HEK293 (cell line): ENCODE data around the gene INTS13.
A peak's percentile ranks its signal among the peaks of the same experiment; 100 is the strongest.

Experiments
- CTCF ChIA-PET: fragments of 350-600 bp; formaldehyde crosslinking; extraction: SDS; loops from one replicate; lab custom pipeline; 2021; ENCODE audit warnings: antibody characterized with exemption; lab: Yijun Ruan, JAX
- POLR2A ChIA-PET: fragments of 300-600 bp; formaldehyde crosslinking; extraction: SDS; loops from one replicate; lab custom pipeline; 2020; ENCODE audit warnings: antibody characterized with exemption, inconsistent platforms; lab: Yijun Ruan, JAX
- H3K27ac ChIP-seq: fragments of 200-500 bp; sonication (Bioruptor generic); 2 replicates; pipeline ENCODE4 v1.5.1; 2014; ENCODE audit warnings: low read depth, low read length, control low read depth, inconsistent platforms; ENCODE audit errors: extremely low read depth
- H3K36me3 ChIP-seq, 2 experiments: fragments of 200-500 bp in 1 of 2; sonication (Bioruptor generic) in 1 of 2; 1 replicate in 1 of 2; 2 replicates in 1 of 2; pipeline ENCODE4 v1.5.1; 2014 to 2017; ENCODE audit warnings: inconsistent platforms in 2 of 2, low read length in 2 of 2; ENCODE audit not compliant: control insufficient read depth in 2 of 2, insufficient read depth in 1 of 2
- H3K4me1 ChIP-seq: fragments of 200-500 bp; sonication (Bioruptor generic); 2 replicates; pipeline ENCODE4 v1.5.1; 2014; ENCODE audit warnings: mild to moderate bottlenecking, low read length, inconsistent platforms; ENCODE audit not compliant: control insufficient read depth, insufficient read depth
- H3K4me3 ChIP-seq: 2 replicates; pipeline ENCODE4 v1.5.1; 2011; ENCODE audit warnings: low read depth, mild to moderate bottlenecking, control low read depth, low read length, moderate library complexity
- H3K9me3 ChIP-seq: fragments of 200-500 bp; sonication (Bioruptor generic); 2 replicates; pipeline ENCODE4 v1.5.1; 2014; ENCODE audit warnings: low read depth, low read length, inconsistent platforms; ENCODE audit not compliant: control insufficient read depth, insufficient read depth
- AEBP2 ChIP-seq: fragments of 450-650 bp; formaldehyde crosslinking; IDR thresholded peaks from 2 replicates; pipeline ENCODE4 v1.5.1; 2016; ENCODE audit warnings: missing biosample characterization, missing genetic modification characterization, borderline replicate concordance
- GFI1B ChIP-seq: fragments of 450-650 bp; formaldehyde crosslinking; IDR thresholded peaks from 2 replicates; pipeline ENCODE4 v1.5.1; 2016; ENCODE audit warnings: missing biosample characterization, missing genetic modification characterization
- KLF16 ChIP-seq: fragments of 450-650 bp; formaldehyde crosslinking; IDR thresholded peaks from 2 replicates; pipeline ENCODE4 v1.5.1; 2017; ENCODE audit warnings: missing biosample characterization, missing genetic modification characterization
- PRDM1 ChIP-seq: fragments of 450-650 bp; formaldehyde crosslinking; IDR thresholded peaks from 2 replicates; pipeline ENCODE4; 2016; ENCODE audit warnings: missing biosample characterization, missing genetic modification characterization
- REPIN1 ChIP-seq: fragments of 450-650 bp; formaldehyde crosslinking; IDR thresholded peaks from 2 replicates; pipeline ENCODE4 v1.5.1; 2017; ENCODE audit warnings: missing biosample characterization, missing genetic modification characterization, low read depth
- ZBTB7A ChIP-seq: fragments of 450-650 bp; formaldehyde crosslinking; IDR thresholded peaks from 2 replicates; pipeline ENCODE4 v1.5.1; 2016; ENCODE audit warnings: low read depth, missing biosample characterization, missing genetic modification characterization
- ZNF121 ChIP-seq: fragments of 450-650 bp; formaldehyde crosslinking; IDR thresholded peaks from 2 replicates; pipeline ENCODE4 v1.5.1; 2016; ENCODE audit warnings: missing biosample characterization, missing genetic modification characterization
- ZNF280D ChIP-seq: fragments of 450-650 bp; formaldehyde crosslinking; IDR thresholded peaks from 2 replicates; pipeline ENCODE4 v1.5.1; 2016; ENCODE audit warnings: missing biosample characterization, missing genetic modification characterization
- ZNF510 ChIP-seq: fragments of 450-650 bp; formaldehyde crosslinking; IDR thresholded peaks from 2 replicates; pipeline ENCODE4 v1.5.1; 2018; ENCODE audit warnings: mild to moderate bottlenecking, missing genetic modification characterization, missing biosample characterization; ENCODE audit not compliant: insufficient replicate concordance
- ZNF518A ChIP-seq: fragments of 450-650 bp; formaldehyde crosslinking; conservative IDR thresholded peaks from 2 replicates; pipeline ENCODE4 v1.5.1; 2016; ENCODE audit warnings: low read depth, missing biosample characterization, missing genetic modification characterization
- ZNF610 ChIP-seq: fragments of 450-650 bp; formaldehyde crosslinking; IDR thresholded peaks from 2 replicates; pipeline ENCODE4 v1.5.1; 2016; ENCODE audit warnings: missing biosample characterization, missing genetic modification characterization, borderline replicate concordance
- ZNF658 ChIP-seq: fragments of 450-650 bp; formaldehyde crosslinking; IDR thresholded peaks from 2 replicates; pipeline ENCODE4; 2016; ENCODE audit warnings: missing biosample characterization, missing genetic modification characterization
- ZNF670 ChIP-seq: fragments of 450-650 bp; formaldehyde crosslinking; IDR thresholded peaks from 2 replicates; pipeline ENCODE4 v1.5.1; 2016; ENCODE audit warnings: missing biosample characterization, missing genetic modification characterization, low read depth
- ZNF692 ChIP-seq: fragments of 450-650 bp; formaldehyde crosslinking; IDR thresholded peaks from 2 replicates; pipeline ENCODE4 v1.5.1; 2016; ENCODE audit warnings: missing biosample characterization, missing genetic modification characterization
- ZNF776 ChIP-seq: fragments of 450-650 bp; formaldehyde crosslinking; IDR thresholded peaks from 2 replicates; pipeline ENCODE4 v1.5.0; 2017; ENCODE audit warnings: missing biosample characterization, missing genetic modification characterization, borderline replicate concordance

INTS13 gene

GRCh38 chr12:26869908-26870459, 67.8 kb downstream of the INTS13 start (continued):
- no peak for TF ChIP-seq ZNF280D (tag by site-specific recombination)
- TF ChIP-seq ZNF610 (tag by site-specific recombination) = no peak
- no peak for TF ChIP-seq ZNF658
- no peak for TF ChIP-seq GFI1B (tag by site-specific recombination)
- TF ChIP-seq ZNF510 (tag by site-specific recombination) = no peak
- TF ChIP-seq PRDM1 = no peak
- TF ChIP-seq ZNF692 (tag by site-specific recombination) = no peak
- no peak for TF ChIP-seq ZNF518A (tag by site-specific recombination)
- TF ChIP-seq AEBP2 = no peak
- TF ChIP-seq, all 188 proteins: peak for 0

- POLR2A ChIA-PET = no interaction called here
These were observed 68.7 kb downstream of the INTS13 start for GRCh38 chr12:26869104-26869494.

More at GRCh38 chr12:26869104-26869494, 68.7 kb downstream of the INTS13 start:
- H3K9me3 ChIP-seq = no peaks in the 10 kb centered on the region
- H3K36me3 ChIP-seq = no peaks in the 10 kb centered on the region
- H3K4me3 ChIP-seq = no peak overlapping the region
- TF ChIP-seq KLF16 (no peak), REPIN1 (tag by site-specific recombination) (no peak), ZNF670 (tag by site-specific recombination) (no peak), ZNF776 (tag by site-specific recombination) (no peak), ZNF121 (0 out of 2 replicates have a peak, but pooled peaks have one; percentile 39), ZBTB7A (no peak)
- CTCF ChIA-PET = interaction anchor here (0.6 to 5.5 kb wide), 2 partner anchors 16 to 1882 kb away, joined by 4 to 33 read pairs; no protein-coding TSS in a partner anchor
- H3K27ac ChIP-seq = no peak overlapping the region
- peaks cover 13% of the 10 kb centered on the region for H3K4me1 ChIP-seq
